Stimulated activated CD8-positive, alpha-beta memory T cell treated with anti-CD3 and anti-CD28 coated beads, Interleukin-7, amount 100 ng/mL, for 48 hours (primary cell): ENCODE measurements around the gene CRB2.

Experiments used
- DNase-seq, 2 donors: peaks; one replicate each; pipeline ENCODE4 v3.0.0-alpha.2; 2020; ENCODE audit warnings: low read depth in 1 of 2; ENCODE audit errors: extremely low read depth in 1 of 2

CRB2 gene

GRCh38 chr9:123377211-123377971 is 21.4 kb downstream of the CRB2 start:
- DNase-seq = no peak

GRCh38 chr9:123378025-123378424 is 22.0 kb downstream of the CRB2 start:
- no peak for DNase-seq

GRCh38 chr9:123378956-123379660 is 23.1 kb downstream of the CRB2 start:
- DNase-seq = no peak

GRCh38 chr9:123380852-123381705 is 25.1 kb downstream of the CRB2 start:
- no peak for DNase-seq

- DNase-seq = no peak
Observed at GRCh38 chr9:123382653-123383511, 26.9 kb downstream of the CRB2 start.

GRCh38 chr9:123383512-123384170 is 27.6 kb downstream of the CRB2 start:
- no peak for DNase-seq

- DNase-seq = no peak
Observed at GRCh38 chr9:123387686-123388085, 31.7 kb downstream of the CRB2 start.

- DNase-seq = no peak
Observed at GRCh38 chr9:123389070-123389469, 33.1 kb downstream of the CRB2 start.

- DNase-seq = no peak
Observed at GRCh38 chr9:123389698-123390097, 33.7 kb downstream of the CRB2 start.

GRCh38 chr9:123390337-123391135 is 34.5 kb downstream of the CRB2 start:
- DNase-seq = no peak

- no peak for DNase-seq
Observed at GRCh38 chr9:123391233-123391632, 35.2 kb downstream of the CRB2 start.

- no peak for DNase-seq
Observed at GRCh38 chr9:123391946-123392345, 35.9 kb downstream of the CRB2 start.

GRCh38 chr9:123392802-123393201 is 36.8 kb downstream of the CRB2 start:
- no peak for DNase-seq

- DNase-seq = no peak
Observed at GRCh38 chr9:123394291-123395235, 38.6 kb downstream of the CRB2 start.

GRCh38 chr9:123395276-123395688 is 39.3 kb downstream of the CRB2 start:
- DNase-seq = no peak

- no peak for DNase-seq
Observed at GRCh38 chr9:123395689-123396511, 39.9 kb downstream of the CRB2 start.

- no peak for DNase-seq
Observed at GRCh38 chr9:123397975-123398374, 42.0 kb downstream of the CRB2 start.
